ENCODE measurements around the gene PCDHGB1. TPM values are rescaled to one million over a fixed set of nuclear protein-coding genes. Genes with fewer than 3 reads are reported as not detected.
A peak's percentile ranks its signal among the peaks of the same experiment; 100 is the strongest.
"Not testable (repeated sequence)": the region's sequence is repeated elsewhere in the genome, so short reads cannot be mapped to it uniquely, and the experiment has no call there.

Gene PCDHGB1
- total RNA-seq, 2 donors from 2014 or later = 0.19 TPM; not detected in 1

- H3K27ac Mint-ChIP-seq = no peak overlapping the region
- H3K36me3 Mint-ChIP-seq (ENCODE audit: insufficient read depth in 2 of 2) = peaks cover 13 to 29% of the 10 kb centered on the region in 2 donors
- no peak overlapping the region for H3K4me3 Mint-ChIP-seq
- peaks cover 7 to 11% of the 10 kb centered on the region in 2 donors for H3K9me3 Mint-ChIP-seq
- no peak for DNase-seq
- H3K27me3 Mint-ChIP-seq (ENCODE audit: low read depth) = peaks cover 74% of the 10 kb centered on the region
- H3K4me1 Mint-ChIP-seq (ENCODE audit: low read depth) = peaks cover 9% of the 10 kb centered on the region
- no peak for ATAC-seq (replicated peaks in 1 of 2)
Observed at GRCh38 chr5:141374627-141375026, 24.7 kb downstream of the PCDHGB1 start.

- peaks cover 7 to 11% of the 10 kb centered on the region in 2 donors for H3K9me3 Mint-ChIP-seq
Observed at GRCh38 chr5:141375444-141376155, 25.7 kb downstream of the PCDHGB1 start.

DNA sequence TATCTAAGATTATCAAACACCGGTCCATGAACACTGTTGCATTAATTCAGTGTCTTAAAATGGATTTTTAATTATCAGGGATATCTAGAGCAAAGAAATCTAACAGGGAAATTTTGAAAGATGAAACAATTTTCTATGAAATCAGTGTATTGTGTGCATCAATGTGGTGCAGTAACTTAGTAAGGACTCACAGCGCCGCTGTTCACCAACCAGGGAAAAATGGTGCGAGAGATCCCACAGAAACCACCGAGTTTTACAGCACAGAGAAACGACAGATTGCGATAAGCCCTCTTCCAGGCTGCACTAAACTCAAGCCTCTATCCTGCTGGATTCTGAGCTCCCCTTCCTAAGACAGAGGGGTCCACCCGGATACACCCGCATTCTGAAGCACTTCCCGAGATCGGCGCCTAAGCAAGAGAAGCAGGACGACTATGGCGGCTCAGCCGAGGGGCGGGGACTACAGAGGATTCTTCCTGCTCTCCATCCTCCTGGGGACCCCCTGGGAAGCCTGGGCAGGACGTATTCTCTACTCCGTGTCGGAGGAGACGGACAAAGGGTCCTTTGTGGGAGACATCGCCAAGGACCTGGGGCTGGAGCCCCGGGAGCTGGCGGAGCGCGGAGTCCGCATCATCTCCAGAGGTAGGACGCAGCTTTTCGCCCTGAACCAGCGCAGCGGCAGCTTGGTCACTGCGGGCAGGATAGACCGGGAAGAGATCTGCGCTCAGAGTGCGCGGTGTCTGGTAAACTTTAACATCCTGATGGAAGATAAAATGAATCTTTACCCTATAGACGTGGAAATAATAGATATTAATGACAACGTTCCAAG lies 32.8 kb downstream of the PCDHGB1 start, which contains the start of gene PCDHGA7:
Gene PCDHGA7, plus strand, starts transcription at position 274 of the 826 bp plus-strand sequence. Its CDS starts 158 bp downstream, at position 432.
- Mint-ChIP-seq H3K4me3 (peak within 1 kb of the TSS; percentile 62 to 75), H3K27ac (no peak within 1 kb of the TSS), H3K9me3 (peaks cover 4 to 10% of the 10 kb centered on the region in 2 donors), H3K36me3 (ENCODE audit: insufficient read depth in 2 of 2) (peaks cover 12 to 26% of the 10 kb centered on the region in 2 donors), H3K27me3 (ENCODE audit: low read depth) (peaks cover 77% of the 10 kb centered on the region), H3K4me1 (ENCODE audit: low read depth) (peaks cover 9% of the 10 kb centered on the region)
- ATAC-seq (replicated peaks in 1 of 2) (no peak), DNase-seq (no peak)

More at GRCh38 chr5:141375444-141376155, 25.7 kb downstream of the PCDHGB1 start:
- DNase-seq; H3K27ac Mint-ChIP-seq; H3K4me3 Mint-ChIP-seq; ATAC-seq (replicated peaks in 1 of 2); H3K4me1 Mint-ChIP-seq (ENCODE audit: low read depth): not testable (repeated sequence)
- Mint-ChIP-seq H3K36me3 (ENCODE audit: insufficient read depth in 2 of 2) (peaks cover 13 to 29% of the 10 kb centered on the region in 2 donors), H3K27me3 (ENCODE audit: low read depth) (peaks cover 69% of the 10 kb centered on the region)

DNA sequence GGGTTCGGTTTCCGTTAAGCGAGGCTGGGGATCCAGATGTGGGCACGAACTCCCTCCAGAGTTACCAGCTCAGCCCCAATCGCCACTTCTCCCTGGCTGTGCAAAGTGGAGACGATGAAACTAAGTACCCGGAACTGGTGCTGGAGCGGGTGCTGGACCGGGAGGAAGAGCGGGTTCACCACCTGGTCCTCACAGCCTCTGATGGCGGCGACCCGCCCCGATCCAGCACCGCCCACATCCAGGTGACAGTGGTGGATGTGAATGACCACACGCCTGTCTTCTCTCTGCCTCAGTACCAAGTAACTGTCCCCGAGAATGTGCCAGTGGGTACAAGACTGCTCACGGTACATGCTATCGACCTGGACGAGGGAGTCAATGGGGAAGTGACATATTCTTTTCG lies 33.4 kb downstream of the PCDHGB1 start:
- Mint-ChIP-seq H3K9me3 (peaks cover 5 to 12% of the 10 kb centered on the region in 2 donors), H3K27me3 (ENCODE audit: low read depth) (peaks cover 79% of the 10 kb centered on the region), H3K27ac (no peak overlapping the region), H3K4me3 (peak overlapping the region in 1 of 2 donors; percentile 75), H3K4me1 (ENCODE audit: low read depth) (peaks cover 9% of the 10 kb centered on the region), H3K36me3 (ENCODE audit: insufficient read depth in 2 of 2) (peaks cover 13 to 28% of the 10 kb centered on the region in 2 donors)
- ATAC-seq (replicated peaks in 1 of 2) (no peak), DNase-seq (no peak)

DNA sequence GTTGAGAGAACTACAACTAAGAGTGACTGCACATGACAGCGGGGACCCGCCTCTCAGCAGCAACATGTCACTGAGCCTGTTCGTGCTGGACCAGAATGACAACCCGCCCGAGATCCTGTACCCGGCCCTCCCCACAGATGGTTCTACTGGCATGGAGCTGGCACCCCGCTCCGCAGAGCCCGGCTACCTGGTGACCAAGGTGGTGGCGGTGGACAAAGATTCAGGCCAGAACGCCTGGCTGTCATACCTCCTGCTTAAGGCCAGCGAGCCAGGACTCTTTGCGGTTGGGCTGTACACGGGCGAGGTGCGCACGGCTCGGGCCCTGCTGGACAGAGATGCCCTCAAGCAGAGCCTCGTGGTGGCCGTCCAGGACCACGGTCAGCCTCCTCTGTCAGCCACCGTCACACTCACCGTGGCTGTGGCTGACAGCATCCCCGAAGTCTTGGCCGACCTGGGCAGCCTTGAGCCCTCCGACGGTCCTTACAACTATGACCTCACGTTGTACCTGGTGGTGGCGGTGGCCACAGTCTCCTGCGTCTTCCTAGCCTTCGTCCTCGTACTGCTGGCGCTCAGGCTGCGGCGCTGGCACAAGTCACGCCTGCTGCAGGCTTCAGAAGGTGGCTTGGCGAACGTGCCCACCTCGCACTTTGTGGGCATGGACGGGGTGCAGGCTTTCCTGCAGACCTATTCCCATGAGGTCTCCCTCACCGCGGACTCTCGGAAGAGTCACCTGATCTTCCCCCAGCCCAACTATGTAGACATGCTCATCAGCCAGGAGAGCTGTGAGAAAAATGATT lies 34.8 kb downstream of the PCDHGB1 start:
- ATAC-seq (replicated peaks in 1 of 2) = no peak

GRCh38 chr5:141387557-141388311 lies 37.8 kb downstream of the PCDHGB1 start, which contains the start of gene PCDHGB4:
TSS of gene PCDHGB4 (plus strand) at chr5:141387698. CDS start at chr5:141387885, 187 bp downstream.
- H3K36me3 Mint-ChIP-seq (ENCODE audit: insufficient read depth in 2 of 2) = peaks cover 24 to 45% of the 10 kb centered on the region in 2 donors
- not testable (repeated sequence) for H3K27ac Mint-ChIP-seq; H3K4me1 Mint-ChIP-seq (ENCODE audit: low read depth)
- ATAC-seq (replicated peaks in 1 of 2) = peak; percentile 41 to 65
- DNase-seq = peak in 1 of 2 donors; percentile 30
- peaks cover 87% of the 10 kb centered on the region for H3K27me3 Mint-ChIP-seq (ENCODE audit: low read depth)
- peak within 1 kb of the TSS; percentile 43 to 51 for H3K4me3 Mint-ChIP-seq
- H3K9me3 Mint-ChIP-seq = peaks cover 16 to 20% of the 10 kb centered on the region in 2 donors

More for the DNA sequence above, 34.8 kb downstream of the PCDHGB1 start:
- H3K27ac Mint-ChIP-seq = no peak overlapping the region
- peaks cover 82% of the 10 kb centered on the region for H3K27me3 Mint-ChIP-seq (ENCODE audit: low read depth)
- no peak overlapping the region for H3K4me3 Mint-ChIP-seq
- H3K36me3 Mint-ChIP-seq (ENCODE audit: insufficient read depth in 2 of 2) = peaks cover 15 to 40% of the 10 kb centered on the region in 2 donors
- DNase-seq = no peak
- H3K9me3 Mint-ChIP-seq = peaks cover 11 to 14% of the 10 kb centered on the region in 2 donors
- H3K4me1 Mint-ChIP-seq (ENCODE audit: low read depth) = peaks cover 9% of the 10 kb centered on the region

DNA sequence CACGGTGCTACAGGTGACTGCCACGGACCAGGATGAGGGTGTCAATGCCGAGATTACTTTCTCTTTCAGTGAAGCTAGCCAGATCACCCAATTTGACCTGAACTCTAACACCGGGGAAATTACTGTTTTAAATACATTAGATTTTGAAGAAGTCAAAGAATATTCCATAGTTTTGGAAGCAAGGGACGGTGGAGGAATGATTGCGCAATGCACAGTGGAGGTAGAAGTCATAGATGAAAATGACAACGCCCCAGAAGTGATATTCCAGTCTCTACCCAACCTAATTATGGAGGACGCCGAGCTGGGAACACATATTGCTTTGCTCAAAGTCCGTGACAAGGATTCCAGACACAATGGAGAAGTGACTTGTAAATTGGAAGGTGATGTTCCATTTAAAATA lies 38.8 kb downstream of the PCDHGB1 start:
- Mint-ChIP-seq H3K27me3 (ENCODE audit: low read depth) (peaks cover 85% of the 10 kb centered on the region), H3K27ac (no peak overlapping the region), H3K36me3 (ENCODE audit: insufficient read depth in 2 of 2) (peaks cover 22 to 48% of the 10 kb centered on the region in 2 donors), H3K9me3 (peaks cover 14 to 20% of the 10 kb centered on the region in 2 donors), H3K4me3 (no peak overlapping the region), H3K4me1 (ENCODE audit: low read depth) (peaks cover 6% of the 10 kb centered on the region)
- ATAC-seq (replicated peaks in 1 of 2) = no peak
- no peak for DNase-seq

GRCh38 chr5:141389153-141390042 lies 39.5 kb downstream of the PCDHGB1 start:
- Mint-ChIP-seq H3K4me3 (no peak overlapping the region), H3K27me3 (ENCODE audit: low read depth) (peaks cover 85% of the 10 kb centered on the region), H3K27ac (no peak overlapping the region), H3K9me3 (peaks cover 16 to 23% of the 10 kb centered on the region in 2 donors), H3K36me3 (ENCODE audit: insufficient read depth in 2 of 2) (peaks cover 23 to 49% of the 10 kb centered on the region in 2 donors), H3K4me1 (ENCODE audit: low read depth) (peaks cover 6% of the 10 kb centered on the region)
- ATAC-seq (replicated peaks in 1 of 2) (no peak), DNase-seq (no peak)

- Mint-ChIP-seq H3K27me3 (ENCODE audit: low read depth) (peaks cover 76% of the 10 kb centered on the region), H3K36me3 (ENCODE audit: insufficient read depth in 2 of 2) (peaks cover 16 to 46% of the 10 kb centered on the region in 2 donors), H3K9me3 (peaks cover 16 to 17% of the 10 kb centered on the region in 2 donors), H3K27ac (no peak within 1 kb of the TSS), H3K4me3 (peak within 1 kb of the TSS in 1 of 2 donors; percentile 46), H3K4me1 (ENCODE audit: low read depth) (peaks cover 6% of the 10 kb centered on the region)
- DNase-seq = no peak
- ATAC-seq (replicated peaks in 1 of 2) = no peak
Observed at GRCh38 chr5:141392429-141393198, 42.7 kb downstream of the PCDHGB1 start, which contains the start of gene PCDHGA8. TSS of gene PCDHGA8 (plus strand) at chr5:141392633. CDS start at chr5:141392814, 181 bp downstream.

DNA sequence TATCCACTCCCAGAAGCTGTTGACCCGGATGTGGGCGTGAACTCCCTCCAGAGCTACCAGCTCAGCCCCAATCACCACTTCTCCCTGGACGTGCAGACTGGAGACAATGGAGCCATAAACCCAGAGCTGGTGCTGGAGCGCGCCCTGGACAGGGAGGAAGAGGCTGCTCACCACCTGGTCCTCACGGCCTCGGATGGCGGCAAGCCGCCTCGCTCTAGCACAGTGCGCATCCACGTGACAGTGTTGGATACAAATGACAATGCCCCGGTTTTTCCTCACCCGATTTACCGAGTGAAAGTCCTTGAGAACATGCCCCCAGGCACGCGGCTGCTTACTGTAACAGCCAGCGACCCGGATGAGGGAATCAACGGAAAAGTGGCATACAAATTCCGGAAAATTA lies 43.4 kb downstream of the PCDHGB1 start:
- Mint-ChIP-seq H3K9me3 (peaks cover 16% of the 10 kb centered on the region in 2 donors), H3K36me3 (ENCODE audit: insufficient read depth in 2 of 2) (peaks cover 16 to 44% of the 10 kb centered on the region in 2 donors), H3K4me1 (ENCODE audit: low read depth) (peaks cover 6% of the 10 kb centered on the region), H3K27me3 (ENCODE audit: low read depth) (peaks cover 74% of the 10 kb centered on the region), H3K27ac (no peak overlapping the region), H3K4me3 (no peak overlapping the region)
- ATAC-seq (replicated peaks in 1 of 2) = no peak
- no peak for DNase-seq
